ENCODE results near the gene GABBR2. TPM values are rescaled to one million over a fixed set of nuclear protein-coding genes. Genes with fewer than 3 reads are reported as not detected.

GABBR2 gene
- total RNA-seq, 2 donors from 2014 or later = not detected

- Histone ChIP-seq H3K27me3 (no peaks in the 10 kb centered on the region), H3K4me3 (no peak overlapping the region), H3K27ac (no peak overlapping the region), H3K9me3 (no peaks in the 10 kb centered on the region), H3K4me1 (no peaks in the 10 kb centered on the region), H3K36me3 (replicated peaks in 1 of 2; ENCODE audit: insufficient read depth in 1 of 2, low read depth in 2 of 2) (no peaks in the 10 kb centered on the region)
- ATAC-seq (no peak), DNase-seq (no peak)
- intact Hi-C loops (cut with DNase I) = no loop called here
- TF ChIP-seq CTCF (IDR thresholded peaks at IDR 0.05) (no peak), POLR2A (IDR thresholded peaks at IDR 0.05) (no peak)
- 88 to 93% methylated on average over 10 of the region's 10 CpGs for WGBS, 2 donors
Observed at GRCh38 chr9:98647236-98647635, 61.5 kb downstream of the GABBR2 start.

- Histone ChIP-seq H3K36me3 (replicated peaks in 1 of 2; ENCODE audit: insufficient read depth in 1 of 2, low read depth in 2 of 2) (no peaks in the 10 kb centered on the region), H3K4me3 (no peak overlapping the region), H3K4me1 (no peaks in the 10 kb centered on the region), H3K27me3 (no peaks in the 10 kb centered on the region), H3K9me3 (no peaks in the 10 kb centered on the region), H3K27ac (no peak overlapping the region)
- TF ChIP-seq CTCF (IDR thresholded peaks at IDR 0.05) = no peak
- TF ChIP-seq POLR2A (IDR thresholded peaks at IDR 0.05) = no peak
- DNase-seq (no peak), ATAC-seq (no peak)
- intact Hi-C loops (cut with DNase I) = no loop called here
- WGBS, 2 donors = 91 to 92% methylated on average over 4 of the region's 4 CpGs
Observed at GRCh38 chr9:98644011-98644410, 64.7 kb downstream of the GABBR2 start.

GRCh38 chr9:98642661-98643312 lies 65.9 kb downstream of the GABBR2 start:
- intact Hi-C loops (cut with DNase I) = no loop called here
- no peak for TF ChIP-seq CTCF (IDR thresholded peaks at IDR 0.05)
- TF ChIP-seq POLR2A (IDR thresholded peaks at IDR 0.05) = no peak
- H3K4me3 ChIP-seq = no peak overlapping the region

GRCh38 chr9:98641695-98642094 lies 67.0 kb downstream of the GABBR2 start:
- Histone ChIP-seq H3K27ac (no peak overlapping the region), H3K4me3 (no peak overlapping the region), H3K9me3 (no peaks in the 10 kb centered on the region), H3K36me3 (replicated peaks in 1 of 2; ENCODE audit: insufficient read depth in 1 of 2, low read depth in 2 of 2) (no peaks in the 10 kb centered on the region), H3K27me3 (no peaks in the 10 kb centered on the region), H3K4me1 (no peaks in the 10 kb centered on the region)
- DNase-seq (no peak), ATAC-seq (no peak)
- intact Hi-C loops (cut with DNase I) = no loop called here
- WGBS, 2 donors = 71 to 80% methylated on average over 10 of the region's 10 CpGs
- no peak for TF ChIP-seq CTCF (IDR thresholded peaks at IDR 0.05)
- no peak for TF ChIP-seq POLR2A (IDR thresholded peaks at IDR 0.05)

More at GRCh38 chr9:98642661-98643312, 65.9 kb downstream of the GABBR2 start:
- Histone ChIP-seq H3K36me3 (replicated peaks in 1 of 2; ENCODE audit: insufficient read depth in 1 of 2, low read depth in 2 of 2) (no peaks in the 10 kb centered on the region), H3K27me3 (no peaks in the 10 kb centered on the region), H3K9me3 (no peaks in the 10 kb centered on the region), H3K4me1 (no peaks in the 10 kb centered on the region), H3K27ac (no peak overlapping the region)
- DNase-seq (no peak), ATAC-seq (no peak)
- 76 to 80% methylated on average over 10 of the region's 10 CpGs for WGBS, 2 donors

DNA sequence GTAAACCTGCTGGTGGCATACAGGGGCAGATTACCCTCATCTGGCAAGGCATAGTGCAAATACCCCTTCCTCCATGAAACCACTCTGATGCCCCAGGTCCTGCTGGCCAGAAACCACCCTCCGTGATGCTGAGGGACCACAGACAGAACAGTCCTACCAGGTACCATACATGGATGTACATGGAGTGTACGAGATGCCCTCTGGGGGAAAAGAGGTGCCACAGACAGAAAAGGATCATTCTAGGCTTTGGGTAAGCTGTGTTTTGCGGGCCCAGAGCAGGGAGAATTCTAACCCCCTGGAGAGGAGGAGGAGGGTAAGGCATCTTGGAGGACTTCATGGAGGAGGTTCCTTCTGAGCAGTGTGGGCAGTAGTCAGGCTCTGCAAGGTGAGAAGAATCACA lies 68.3 kb downstream of the GABBR2 start:
- H3K27ac ChIP-seq = no peak overlapping the region
- no peaks in the 10 kb centered on the region for H3K4me1 ChIP-seq
- no peaks in the 10 kb centered on the region for H3K9me3 ChIP-seq
- WGBS, 2 donors = 88 to 89% methylated on average over 3 of the region's 3 CpGs
- H3K36me3 ChIP-seq (replicated peaks in 1 of 2; ENCODE audit: insufficient read depth in 1 of 2, low read depth in 2 of 2) = no peaks in the 10 kb centered on the region
- H3K4me3 ChIP-seq = no peak overlapping the region
- H3K27me3 ChIP-seq = no peaks in the 10 kb centered on the region
- DNase-seq (no peak), ATAC-seq (no peak)
- no peak for TF ChIP-seq CTCF (IDR thresholded peaks at IDR 0.05)
- TF ChIP-seq POLR2A (IDR thresholded peaks at IDR 0.05) = no peak
- intact Hi-C loops (cut with DNase I) = no loop called here
